Stomach (tissue), 4 donors: ENCODE results near the gene SRSF6.

Experiments
- CTCF ChIP-seq, 7 experiments: fragments of 450-650 bp in 4 of 7; fragments of 200-600 bp in 3 of 7; sonication (generic) in 3 of 7; IDR thresholded peaks; one replicate each; pipeline ENCODE4 v1.5.1; 2016 to 2019; ENCODE audit warnings: antibody characterized with exemption in 7 of 7, control low read depth in 2 of 7, mild to moderate bottlenecking in 1 of 7
- POLR2A ChIP-seq, 4 donors: fragments of 450-650 bp; IDR thresholded peaks; one replicate each; pipeline ENCODE4 v1.6.1; 2016; ENCODE audit warnings: antibody characterized with exemption in 4 of 4, control low read depth in 2 of 4, mild to moderate bottlenecking in 1 of 4, moderate library complexity in 1 of 4
- POLR2AphosphoS5 ChIP-seq, 3 donors: sonication (generic); formaldehyde crosslinking; IDR thresholded peaks; one replicate each; pipeline ENCODE4 v1.6.1; 2016; ENCODE audit warnings: antibody characterized with exemption in 3 of 3

GRCh38 chr20:43490038-43490437 lies 32.3 kb downstream of the SRSF6 start:
- TF ChIP-seq CTCF (IDR thresholded peaks at IDR 0.05) (no peak), POLR2A (IDR thresholded peaks at IDR 0.05) (no peak), POLR2AphosphoS5 (IDR thresholded peaks at IDR 0.05) (no peak)
